GM12865 (cell line): Measurements from ENCODE around the gene CYP1A2.

Experiments used
- DNase-seq: peaks from one replicate; pipeline ENCODE4 v3.0.0; 2010; ENCODE audit warnings: low read depth
- H3K4me3 ChIP-seq: 2 replicates; pipeline ENCODE4 v1.5.1; 2011; ENCODE audit warnings: mild to moderate bottlenecking, low read depth, low read length, control low read depth
- TF ChIP-seq, protein P1 (sequence below): IDR thresholded peaks from 2 replicates; pipeline ENCODE4 v1.5.1; 2011; ENCODE audit warnings: low read length, control low read depth, low read depth, inconsistent platforms; ENCODE audit not compliant: insufficient read depth; ENCODE audit errors: missing control alignments

Gene CYP1A2

GRCh38 chr15:74742422-74742821, 6.2 kb upstream of the CYP1A2 start:
- TF ChIP-seq, protein P1, sequence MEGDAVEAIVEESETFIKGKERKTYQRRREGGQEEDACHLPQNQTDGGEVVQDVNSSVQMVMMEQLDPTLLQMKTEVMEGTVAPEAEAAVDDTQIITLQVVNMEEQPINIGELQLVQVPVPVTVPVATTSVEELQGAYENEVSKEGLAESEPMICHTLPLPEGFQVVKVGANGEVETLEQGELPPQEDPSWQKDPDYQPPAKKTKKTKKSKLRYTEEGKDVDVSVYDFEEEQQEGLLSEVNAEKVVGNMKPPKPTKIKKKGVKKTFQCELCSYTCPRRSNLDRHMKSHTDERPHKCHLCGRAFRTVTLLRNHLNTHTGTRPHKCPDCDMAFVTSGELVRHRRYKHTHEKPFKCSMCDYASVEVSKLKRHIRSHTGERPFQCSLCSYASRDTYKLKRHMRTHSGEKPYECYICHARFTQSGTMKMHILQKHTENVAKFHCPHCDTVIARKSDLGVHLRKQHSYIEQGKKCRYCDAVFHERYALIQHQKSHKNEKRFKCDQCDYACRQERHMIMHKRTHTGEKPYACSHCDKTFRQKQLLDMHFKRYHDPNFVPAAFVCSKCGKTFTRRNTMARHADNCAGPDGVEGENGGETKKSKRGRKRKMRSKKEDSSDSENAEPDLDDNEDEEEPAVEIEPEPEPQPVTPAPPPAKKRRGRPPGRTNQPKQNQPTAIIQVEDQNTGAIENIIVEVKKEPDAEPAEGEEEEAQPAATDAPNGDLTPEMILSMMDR, result no peak
- no peak for DNase-seq
- H3K4me3 ChIP-seq, result no peak overlapping the region

DNA sequence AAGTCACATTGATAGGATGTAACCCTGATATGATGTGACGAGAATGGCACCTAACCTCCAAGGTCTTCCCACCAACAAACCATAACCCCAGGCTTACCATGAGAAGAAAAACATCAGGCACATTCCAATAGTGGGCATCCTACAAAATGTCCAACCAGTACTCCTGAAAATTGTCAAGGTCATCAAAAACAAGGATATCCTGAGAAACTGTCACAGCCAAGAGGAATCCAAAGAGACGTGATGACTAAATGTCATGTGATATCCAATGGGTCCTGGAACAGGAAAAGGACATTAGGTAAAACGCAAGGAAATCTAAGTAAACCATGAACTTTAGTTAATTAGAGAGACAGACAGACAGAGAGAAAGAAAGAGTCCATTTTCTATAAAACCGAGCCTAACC, 2.3 kb upstream of the CYP1A2 start:
- TF ChIP-seq, protein P1, result no peak
- no peak overlapping the region for H3K4me3 ChIP-seq
- no peak for DNase-seq

GRCh38 chr15:74749832-74750231, 1.2 kb downstream of the CYP1A2 start:
- TF ChIP-seq, protein P1, result no peak
- H3K4me3 ChIP-seq, result no peak overlapping the region
- DNase-seq, result no peak

GRCh38 chr15:74750751-74751150, 2.1 kb downstream of the CYP1A2 start:
- H3K4me3 ChIP-seq, result no peak overlapping the region
- DNase-seq, result no peak
- TF ChIP-seq, protein P1, result no peak

GRCh38 chr15:74752011-74752410, 3.4 kb downstream of the CYP1A2 start:
- TF ChIP-seq, protein P1, result no peak
- no peak overlapping the region for H3K4me3 ChIP-seq
- DNase-seq, result no peak

DNA sequence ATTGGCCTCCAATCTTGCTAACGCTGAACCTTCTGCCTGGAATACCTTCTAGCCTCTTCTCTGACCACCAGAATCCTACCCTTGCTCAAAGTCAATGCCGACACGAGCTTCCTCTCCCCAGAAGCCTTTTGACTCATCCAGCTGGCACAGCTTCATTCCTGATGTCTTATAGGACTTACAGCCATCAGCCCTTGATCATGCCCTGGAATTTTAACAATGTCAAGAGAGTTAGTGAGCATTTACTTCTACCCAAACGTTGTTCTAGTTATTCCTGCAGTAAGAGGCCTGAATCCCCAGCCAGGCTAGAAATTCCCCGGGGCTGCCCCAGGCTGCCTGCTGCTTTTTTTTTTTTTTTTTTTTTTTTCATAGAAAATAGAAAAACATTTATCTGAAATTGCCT, 3.9 kb downstream of the CYP1A2 start:
- TF ChIP-seq, protein P1, result no peak
- no peak for DNase-seq
- H3K4me3 ChIP-seq, result no peak overlapping the region

GRCh38 chr15:74754593-74755215, 6.1 kb downstream of the CYP1A2 start:
- TF ChIP-seq, protein P1, result no peak
- H3K4me3 ChIP-seq, result no peak overlapping the region
- DNase-seq, result no peak
